Skeletal muscle satellite cell (primary cell): ENCODE measurements around the gene ETV2. TPM values are rescaled to one million over a fixed set of nuclear protein-coding genes. Genes with fewer than 3 reads are reported as not detected.
"Not testable (repeated sequence)": the region's sequence is repeated elsewhere in the genome, so short reads cannot be mapped to it uniquely, and the experiment has no call there.

Source experiments
- H3K27me3 ChIP-seq: 2 replicates; pipeline ENCODE4 v1.7.0; 2013; ENCODE audit warnings: low read length; ENCODE audit not compliant: control insufficient read depth, insufficient read depth
- H3K36me3 ChIP-seq: 2 replicates; pipeline ENCODE4 v1.7.0; 2013; ENCODE audit warnings: mild to moderate bottlenecking, control low read depth, low read length; ENCODE audit not compliant: insufficient read depth
- H3K4me1 ChIP-seq: 2 replicates; pipeline ENCODE4 v1.7.0; 2013; ENCODE audit warnings: low read length; ENCODE audit not compliant: control insufficient read depth, insufficient read depth
- H3K4me2 ChIP-seq: 2 replicates; pipeline ENCODE4 v1.7.0; 2013; ENCODE audit warnings: mild to moderate bottlenecking, low read length
- H3K4me3 ChIP-seq: 2 replicates; pipeline ENCODE4 v1.7.0; 2013; ENCODE audit warnings: low read length
- H3K9ac ChIP-seq: 2 replicates; pipeline ENCODE4 v1.7.0; 2013; ENCODE audit warnings: mild to moderate bottlenecking, low read depth, low read length, moderate library complexity
- H3K9me3 ChIP-seq: replicated peaks from 2 replicates; pipeline ENCODE4 v1.7.0; 2013; ENCODE audit warnings: mild to moderate bottlenecking, control low read depth, low read length
- total RNA-seq: library from RNA; depleted of rRNA; stranded (reverse); fragments of >200 nt; gene quantifications from 2 replicates; pipeline ENCODE4 v1.2.3, GENCODE V29; 2012; rRNA removed

The ETV2 gene, protein sequence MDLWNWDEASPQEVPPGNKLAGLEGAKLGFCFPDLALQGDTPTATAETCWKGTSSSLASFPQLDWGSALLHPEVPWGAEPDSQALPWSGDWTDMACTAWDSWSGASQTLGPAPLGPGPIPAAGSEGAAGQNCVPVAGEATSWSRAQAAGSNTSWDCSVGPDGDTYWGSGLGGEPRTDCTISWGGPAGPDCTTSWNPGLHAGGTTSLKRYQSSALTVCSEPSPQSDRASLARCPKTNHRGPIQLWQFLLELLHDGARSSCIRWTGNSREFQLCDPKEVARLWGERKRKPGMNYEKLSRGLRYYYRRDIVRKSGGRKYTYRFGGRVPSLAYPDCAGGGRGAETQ
- not detected in 2 replicates for total RNA-seq

DNA sequence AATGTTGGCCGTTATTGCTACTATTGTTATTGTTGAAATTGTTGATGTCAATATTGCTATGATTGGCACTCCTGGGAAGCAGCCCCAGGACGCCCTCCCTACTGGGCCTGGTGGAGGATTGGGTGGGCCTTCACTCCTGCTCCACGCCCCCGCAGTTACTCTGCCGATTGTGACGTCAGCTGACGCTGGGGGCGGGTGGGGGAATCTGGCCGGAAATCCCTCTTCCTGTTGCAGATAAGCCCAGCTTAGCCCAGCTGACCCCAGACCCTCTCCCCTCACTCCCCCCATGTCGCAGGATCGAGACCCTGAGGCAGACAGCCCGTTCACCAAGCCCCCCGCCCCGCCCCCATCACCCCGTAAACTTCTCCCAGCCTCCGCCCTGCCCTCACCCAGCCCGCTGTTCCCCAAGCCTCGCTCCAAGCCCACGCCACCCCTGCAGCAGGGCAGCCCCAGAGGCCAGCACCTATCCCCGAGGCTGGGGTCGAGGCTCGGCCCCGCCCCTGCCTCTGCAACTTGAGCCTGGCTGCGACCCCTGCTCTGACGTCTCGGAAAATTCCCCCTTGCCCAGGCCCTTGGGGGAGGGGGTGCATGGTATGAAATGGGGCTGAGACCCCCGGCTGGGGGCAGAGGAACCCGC lies at the start of gene ETV2:
ETV2 (plus strand) TSS at position 231 of the 637 bp plus-strand sequence. CDS start 716 bp downstream, outside the sequence.
- H3K4me2 ChIP-seq, result no peak within 1 kb of the TSS
- H3K4me3 ChIP-seq, result no peak within 1 kb of the TSS
- H3K9me3 ChIP-seq, result no peaks in the 10 kb centered on the region
- peaks cover 17% of the 10 kb centered on the region for H3K36me3 ChIP-seq
- peaks cover 19% of the 10 kb centered on the region for H3K4me1 ChIP-seq
- no peak within 1 kb of the TSS for H3K9ac ChIP-seq
- H3K27me3 ChIP-seq, result no peaks in the 10 kb centered on the region

DNA sequence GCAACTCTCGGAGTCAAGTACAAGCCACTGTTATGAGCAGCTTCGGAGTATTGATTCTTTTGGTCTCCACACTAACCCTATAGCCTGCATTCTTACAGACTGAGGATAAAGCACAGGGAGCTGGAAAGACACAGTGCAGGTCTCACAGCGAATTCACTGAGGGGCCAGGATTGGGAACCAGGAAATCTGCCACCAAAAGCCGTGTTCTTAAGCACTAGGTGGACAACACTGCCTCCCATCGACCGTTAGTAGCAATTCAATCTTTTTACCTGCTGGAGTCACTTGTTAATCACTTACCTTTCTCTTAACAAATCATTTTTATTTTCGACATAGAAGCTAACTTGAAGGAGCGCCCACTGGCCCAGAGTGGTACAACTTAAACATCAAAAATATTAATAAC lies 49.3 kb upstream of the ETV2 start:
- Histone ChIP-seq H3K36me3 (no peaks in the 10 kb centered on the region), H3K9me3 (no peaks in the 10 kb centered on the region), H3K4me3 (no peak overlapping the region), H3K4me1 (no peaks in the 10 kb centered on the region), H3K27me3 (peaks cover 19% of the 10 kb centered on the region), H3K9ac (no peak overlapping the region), H3K4me2 (no peak overlapping the region)

DNA sequence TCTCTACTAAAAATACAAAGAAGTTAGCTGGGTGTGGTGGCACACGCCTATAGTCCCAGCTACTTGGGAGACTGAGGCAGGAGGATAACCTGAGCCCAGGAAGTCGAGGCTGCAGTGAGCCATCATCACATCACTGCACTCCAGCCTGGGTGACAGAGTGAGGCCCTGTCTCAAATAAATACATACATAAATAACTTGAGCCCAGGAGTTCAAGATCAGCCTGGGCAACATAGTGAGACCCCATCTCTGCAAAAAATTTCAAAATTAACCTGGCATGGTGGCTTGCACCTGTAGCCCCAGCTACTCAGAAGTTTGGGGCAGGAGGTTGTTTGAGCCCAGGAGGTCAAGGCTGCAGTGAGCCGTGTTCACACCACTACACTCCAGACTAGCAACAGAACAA lies 46.5 kb upstream of the ETV2 start:
- not testable (repeated sequence) for H3K9ac ChIP-seq, H3K4me2 ChIP-seq, H3K4me1 ChIP-seq, H3K9me3 ChIP-seq, H3K4me3 ChIP-seq, H3K36me3 ChIP-seq, H3K27me3 ChIP-seq

DNA sequence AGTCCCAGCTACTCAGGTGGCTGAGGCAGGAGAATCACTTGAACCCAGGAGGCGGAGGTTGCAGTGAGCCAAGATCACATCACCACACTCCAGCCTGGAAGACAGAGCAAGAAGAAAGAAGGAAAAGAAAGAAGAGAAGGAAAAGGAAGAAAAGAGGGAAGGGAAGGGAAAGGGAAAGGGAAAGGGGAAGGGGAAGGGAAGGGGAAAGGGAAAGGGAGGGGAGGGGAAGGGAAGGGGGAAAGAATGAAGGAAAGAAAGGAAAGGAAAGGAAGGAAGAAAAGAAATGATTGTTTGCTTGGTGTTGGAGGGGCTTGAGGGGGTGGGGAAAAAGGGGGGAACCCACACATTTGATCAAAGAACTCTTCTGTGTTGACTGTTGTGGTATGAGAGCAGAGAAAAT lies 45.6 kb upstream of the ETV2 start:
- H3K4me2 ChIP-seq, result no peak overlapping the region
- H3K27me3 ChIP-seq, result peaks cover 3% of the 10 kb centered on the region
- no peak overlapping the region for H3K9ac ChIP-seq
- H3K9me3 ChIP-seq, result no peaks in the 10 kb centered on the region
- H3K4me3 ChIP-seq, result no peak overlapping the region
- no peaks in the 10 kb centered on the region for H3K36me3 ChIP-seq
- no peaks in the 10 kb centered on the region for H3K4me1 ChIP-seq

DNA sequence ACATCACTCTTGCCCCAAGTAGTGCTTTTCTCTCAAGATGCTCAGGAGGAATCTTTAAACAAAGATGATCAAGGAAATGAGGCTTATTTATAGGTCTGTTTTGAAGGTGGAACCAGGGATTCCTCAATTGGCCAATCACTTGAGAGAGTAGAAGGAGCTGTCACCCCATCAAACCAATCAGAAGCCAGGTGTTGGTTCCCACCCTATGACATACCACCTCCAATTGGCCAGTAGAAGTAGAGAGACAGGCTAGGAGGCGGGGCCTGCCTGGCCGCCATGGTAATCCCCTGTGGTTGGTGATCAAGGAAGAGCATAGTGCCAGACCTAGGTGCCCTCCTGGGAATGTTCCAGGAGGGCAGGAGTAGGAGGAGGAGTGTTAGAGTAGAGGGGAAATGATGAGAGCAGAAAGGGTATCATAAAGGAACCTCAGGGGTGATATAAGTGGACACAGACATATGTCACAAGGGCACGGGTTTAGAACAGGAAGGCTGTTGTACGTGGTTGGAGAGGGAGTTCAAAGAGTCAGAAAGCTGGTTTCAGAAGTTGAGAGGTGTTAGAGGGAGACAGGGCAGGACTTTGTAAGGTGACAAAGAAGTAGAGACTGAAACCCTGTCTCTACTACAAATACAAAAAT lies 45.1 kb upstream of the ETV2 start:
- Histone ChIP-seq H3K4me3 (no peak overlapping the region), H3K9me3 (no peaks in the 10 kb centered on the region), H3K27me3 (peaks cover 3% of the 10 kb centered on the region), H3K36me3 (no peaks in the 10 kb centered on the region), H3K9ac (no peak overlapping the region), H3K4me1 (no peaks in the 10 kb centered on the region), H3K4me2 (no peak overlapping the region)

DNA sequence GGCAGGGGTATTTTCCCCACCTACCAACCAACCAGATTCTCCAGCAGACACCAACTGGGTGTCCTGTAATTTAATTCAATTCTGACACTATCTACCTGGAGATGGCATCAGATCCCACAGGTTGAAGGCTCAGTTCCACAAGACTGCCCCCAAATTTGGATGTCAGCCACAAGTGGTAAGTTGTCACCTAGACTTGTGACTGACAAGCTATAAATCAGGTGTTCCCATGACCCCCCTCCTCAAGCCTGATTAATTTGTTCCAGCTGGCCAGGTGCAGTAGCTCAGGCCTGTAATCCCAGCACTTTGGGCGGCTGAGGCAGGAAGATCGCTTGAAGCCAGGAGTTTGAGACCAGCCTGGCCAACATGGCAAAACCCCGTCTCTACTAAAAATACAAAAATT lies 39.6 kb upstream of the ETV2 start:
- no peak overlapping the region for H3K4me3 ChIP-seq
- no peaks in the 10 kb centered on the region for H3K9me3 ChIP-seq
- H3K36me3 ChIP-seq, result no peaks in the 10 kb centered on the region
- no peak overlapping the region for H3K4me2 ChIP-seq
- H3K27me3 ChIP-seq, result peaks cover 3% of the 10 kb centered on the region
- no peaks in the 10 kb centered on the region for H3K4me1 ChIP-seq
- no peak overlapping the region for H3K9ac ChIP-seq

DNA sequence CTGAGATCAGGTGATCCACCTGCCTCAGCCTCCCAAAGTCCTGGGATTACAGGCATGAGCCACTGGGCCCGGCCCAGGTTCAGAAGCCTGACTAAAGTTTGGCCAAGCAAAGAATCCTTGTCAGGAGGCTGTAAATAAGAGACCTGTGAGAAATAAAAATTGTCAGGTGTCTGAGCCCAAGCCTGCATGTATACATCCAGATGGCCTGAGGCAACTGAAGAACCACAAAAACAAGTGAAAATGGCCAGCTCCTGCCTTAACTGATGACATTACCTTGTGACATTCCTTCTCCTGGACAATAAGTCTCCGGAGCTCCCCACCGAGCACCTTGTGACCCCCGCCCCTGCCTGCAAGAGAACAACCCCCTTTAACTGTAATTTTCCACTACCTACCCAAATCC lies 37.1 kb upstream of the ETV2 start:
- H3K9me3 ChIP-seq, H3K27me3 ChIP-seq, H3K4me1 ChIP-seq, H3K4me3 ChIP-seq, H3K36me3 ChIP-seq, H3K4me2 ChIP-seq, H3K9ac ChIP-seq: not testable (repeated sequence)

DNA sequence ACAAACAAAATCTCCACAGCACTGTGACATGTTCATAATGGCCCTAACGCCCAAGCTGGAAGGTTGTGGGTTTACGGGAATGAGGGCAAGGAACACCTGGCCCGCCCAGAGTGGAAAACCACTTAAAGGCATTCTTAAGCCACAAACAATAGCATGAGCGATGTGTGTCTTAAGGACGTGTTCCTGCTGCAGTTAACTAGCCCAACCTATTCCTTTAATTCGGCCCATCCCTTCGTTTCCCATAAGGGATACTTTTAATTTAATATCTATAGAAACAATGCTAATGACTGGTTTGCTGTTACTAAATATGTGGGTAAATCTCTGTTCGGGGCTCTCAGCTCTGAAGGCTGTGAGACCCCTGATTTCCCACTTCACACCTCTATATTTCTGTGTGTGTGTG lies 34.4 kb upstream of the ETV2 start:
- not testable (repeated sequence) for H3K4me1 ChIP-seq, H3K9me3 ChIP-seq, H3K9ac ChIP-seq, H3K36me3 ChIP-seq, H3K27me3 ChIP-seq, H3K4me2 ChIP-seq, H3K4me3 ChIP-seq

DNA sequence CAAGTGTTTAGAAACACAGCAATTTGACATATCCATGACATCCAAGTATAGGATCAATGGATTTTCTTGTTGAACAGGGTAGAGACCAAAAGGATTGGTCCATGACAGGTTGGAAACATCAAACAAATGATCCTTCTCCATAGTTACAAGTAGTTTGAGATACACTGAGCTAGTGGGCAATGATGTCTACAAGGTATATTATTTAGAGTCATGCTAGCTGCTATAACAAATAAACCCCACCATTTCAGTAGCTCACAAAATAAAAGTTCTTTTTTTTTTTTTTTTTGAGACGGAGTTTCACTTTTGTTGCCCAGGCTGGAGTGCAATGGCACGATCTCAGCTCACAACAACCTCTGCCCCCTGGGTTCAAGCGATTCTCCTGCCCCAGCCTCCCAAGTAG lies 33.9 kb upstream of the ETV2 start:
- Histone ChIP-seq H3K27me3 (no peaks in the 10 kb centered on the region), H3K9ac (no peak overlapping the region), H3K4me3 (no peak overlapping the region), H3K9me3 (peaks cover 3% of the 10 kb centered on the region), H3K4me2 (no peak overlapping the region), H3K4me1 (no peaks in the 10 kb centered on the region), H3K36me3 (no peaks in the 10 kb centered on the region)

DNA sequence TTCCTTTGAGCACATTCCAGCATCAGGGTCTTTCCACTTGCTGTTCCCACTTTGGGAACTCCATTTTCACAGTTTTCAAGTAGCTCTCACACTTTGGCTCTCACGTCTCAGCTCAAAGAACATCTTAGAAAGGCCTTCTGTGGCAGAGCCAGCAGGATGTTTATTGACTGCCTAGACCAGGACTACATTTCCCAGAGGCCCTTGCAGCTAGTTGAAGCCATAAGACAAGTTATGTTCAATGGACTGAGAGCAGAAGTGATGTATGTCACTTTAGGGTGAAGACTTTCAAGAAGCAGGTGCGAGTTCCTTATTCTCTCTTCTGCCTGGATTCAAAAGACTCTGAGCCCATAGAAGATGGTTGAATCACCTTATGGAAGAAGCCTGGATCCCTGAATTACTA lies 33.3 kb upstream of the ETV2 start:
- Histone ChIP-seq H3K27me3 (no peaks in the 10 kb centered on the region), H3K9ac (no peak overlapping the region), H3K4me2 (no peak overlapping the region), H3K9me3 (peaks cover 3% of the 10 kb centered on the region), H3K36me3 (no peaks in the 10 kb centered on the region), H3K4me1 (peaks cover 4% of the 10 kb centered on the region), H3K4me3 (no peak overlapping the region)

DNA sequence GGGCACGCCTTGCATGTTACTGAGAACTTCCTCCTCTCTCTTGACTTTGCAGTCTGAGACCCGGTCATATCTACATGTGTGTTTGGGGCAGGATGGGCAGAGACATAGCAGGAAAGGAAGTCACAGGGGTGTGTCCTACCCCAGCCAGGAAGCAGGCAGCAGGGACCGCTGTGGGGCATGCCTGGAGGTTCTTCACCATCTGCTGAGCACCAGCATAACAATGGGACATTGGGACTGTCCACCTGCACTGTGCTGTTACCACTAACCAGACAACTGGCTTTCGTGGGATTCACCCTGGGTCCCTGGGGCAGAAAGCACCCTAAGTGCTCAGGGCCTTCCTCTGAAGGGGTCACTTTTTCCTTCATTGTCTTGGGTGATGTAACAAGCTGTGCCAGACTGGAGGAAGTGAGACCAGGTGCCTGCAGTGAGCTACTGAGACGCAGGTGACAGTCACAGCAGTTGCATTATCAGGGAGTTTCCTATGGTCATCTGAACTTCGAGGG lies 31.6 kb upstream of the ETV2 start:
- Histone ChIP-seq H3K27me3 (no peaks in the 10 kb centered on the region), H3K9ac (no peak overlapping the region), H3K9me3 (peaks cover 3% of the 10 kb centered on the region), H3K4me1 (peaks cover 5% of the 10 kb centered on the region), H3K36me3 (no peaks in the 10 kb centered on the region), H3K4me2 (no peak overlapping the region), H3K4me3 (no peak overlapping the region)
